SK-N-SH (cell line): ENCODE data around the gene NIP7. TPM values are rescaled to one million over a fixed set of nuclear protein-coding genes. Genes with fewer than 3 reads are reported as not detected.
"Not testable (repeated sequence)": the region's sequence is repeated elsewhere in the genome, so short reads cannot be mapped to it uniquely, and the experiment has no call there.

Source experiments
- CTCF ChIA-PET: fragments of 300-600, 350-600 bp; formaldehyde crosslinking; extraction: SDS; loops from one replicate; lab custom pipeline; 2021; lab: Yijun Ruan, JAX
- POLR2A ChIA-PET: fragments of 350-600 bp; sonication (Branson Sonifier 250); formaldehyde crosslinking; extraction: SDS; loops from one replicate; lab custom pipeline; 2020; ENCODE audit warnings: antibody characterized with exemption, inconsistent platforms; lab: Yijun Ruan, JAX
- DNase-seq: peaks from one replicate; pipeline ENCODE4 v3.0.0; 2012
- H2AFZ ChIP-seq: fragments of 200-600 bp; sonication (generic); 2 replicates; pipeline ENCODE4 v1.8.1; 2016; ENCODE audit warnings: antibody characterized with exemption, mild to moderate bottlenecking, low read depth
- H3F3A ChIP-seq: fragments of 200-600 bp; sonication (generic); replicated peaks from 2 replicates; pipeline ENCODE3; 2016; ENCODE audit warnings: antibody characterized with exemption, mild to moderate bottlenecking; ENCODE audit not compliant: insufficient read depth
- H3K27ac ChIP-seq, 2 experiments: fragments of 200-500 bp in 1 of 2; fragments of 200-600 bp in 1 of 2; sonication (Bioruptor generic) in 1 of 2; sonication (generic), shearing (Covaris generic) in 1 of 2; 2 replicates each; pipeline versions ENCODE4 v1.5.1 to v1.6.1; 2014 to 2016; ENCODE audit warnings: low read depth in 2 of 2, inconsistent platforms in 1 of 2, low read length in 1 of 2, mild to moderate bottlenecking in 1 of 2, mixed read lengths in 1 of 2
- H3K27me3 ChIP-seq: fragments of 200-600 bp; sonication (generic), shearing (Covaris generic); 2 replicates; pipeline ENCODE4 v1.6.1; 2016; ENCODE audit warnings: mixed run types; ENCODE audit not compliant: insufficient read depth
- H3K36me3 ChIP-seq, 2 experiments: fragments of 200-500 bp in 1 of 2; fragments of 200-600 bp in 1 of 2; sonication (Bioruptor generic) in 1 of 2; sonication (generic) in 1 of 2; replicated peaks in 1 of 2; 2 replicates each; pipeline versions ENCODE3 to v1.5.1; 2014 to 2016; ENCODE audit warnings: low read length in 1 of 2, mild to moderate bottlenecking in 1 of 2; ENCODE audit not compliant: insufficient read depth in 2 of 2, control insufficient read depth in 1 of 2
- H3K4me1 ChIP-seq, 2 experiments: fragments of 200-500 bp in 1 of 2; fragments of 200-600 bp in 1 of 2; sonication (Bioruptor generic) in 1 of 2; sonication (generic), shearing (Covaris generic) in 1 of 2; 2 replicates each; pipeline versions ENCODE4 v1.5.1 to v1.6.1; 2014 to 2016; ENCODE audit warnings: low read depth in 1 of 2, low read length in 1 of 2, mixed run types in 1 of 2; ENCODE audit not compliant: insufficient read depth in 2 of 2, control insufficient read depth in 1 of 2
- H3K4me2 ChIP-seq: fragments of 200-600 bp; sonication (generic), shearing (Covaris generic); 2 replicates; pipeline ENCODE4 v1.6.1; 2017; ENCODE audit warnings: mixed run types
- H3K4me3 ChIP-seq, 2 experiments: fragments of 200-500 bp in 1 of 2; fragments of 200-600 bp in 1 of 2; sonication (Bioruptor generic) in 1 of 2; sonication (generic), shearing (Covaris generic) in 1 of 2; 2 replicates each; pipeline versions ENCODE4 v1.5.1 to v1.8.1; 2014 to 2016; ENCODE audit warnings: low read depth in 2 of 2, inconsistent platforms in 1 of 2, low read length in 1 of 2, mild to moderate bottlenecking in 1 of 2, mixed read lengths in 1 of 2, moderate library complexity in 1 of 2
- H3K79me2 ChIP-seq: fragments of 200-600 bp; sonication (generic); 2 replicates; pipeline ENCODE4 v1.8.1; 2017; ENCODE audit warnings: mild to moderate bottlenecking; ENCODE audit not compliant: insufficient read depth
- H3K9ac ChIP-seq: fragments of 200-600 bp; sonication (generic); 2 replicates; pipeline ENCODE4 v1.6.1; 2017; ENCODE audit warnings: mixed run types
- H3K9me2 ChIP-seq: fragments of 200-600 bp; sonication (generic); 2 replicates; pipeline ENCODE4 v1.6.1; 2017; ENCODE audit warnings: mixed run types
- H3K9me3 ChIP-seq: fragments of 200-600 bp; sonication (generic); 2 replicates; pipeline ENCODE4 v1.6.1; 2017; ENCODE audit warnings: mixed run types, mild to moderate bottlenecking, moderate library complexity
- H4K20me1 ChIP-seq: fragments of 200-600 bp; sonication (generic); 2 replicates; pipeline ENCODE4 v1.6.1; 2017; ENCODE audit warnings: mild to moderate bottlenecking, mixed run types; ENCODE audit not compliant: insufficient read depth
- EP300 ChIP-seq, 2 experiments: IDR thresholded peaks; 2 replicates each; pipeline versions ENCODE4 v1.4.0 to v1.6.1; 2012; ENCODE audit warnings: borderline replicate concordance in 1 of 2, low read depth in 1 of 2, low read length in 1 of 2
- GABPA ChIP-seq: IDR thresholded peaks from 2 replicates; pipeline ENCODE4 v1.4.0; 2012; ENCODE audit warnings: low read depth, mild to moderate bottlenecking
- MXI1 ChIP-seq: IDR thresholded peaks from 2 replicates; pipeline ENCODE4 v1.6.1; 2012; ENCODE audit warnings: mild to moderate bottlenecking, low read depth, low read length, improper control_type of control experiment
- NFIC ChIP-seq: IDR thresholded peaks from 2 replicates; pipeline ENCODE4 v1.4.0; 2012; ENCODE audit warnings: borderline replicate concordance
- NRF1 ChIP-seq: IDR thresholded peaks from 2 replicates; pipeline ENCODE4 v1.6.1; 2012; ENCODE audit warnings: low read depth, mild to moderate bottlenecking, low read length
- POLR2AphosphoS5 ChIP-seq: IDR thresholded peaks from 2 replicates; pipeline ENCODE4 v1.6.1; 2012; ENCODE audit warnings: low read depth, low read length
- RCOR1 ChIP-seq: fragments of 150-350 bp; IDR thresholded peaks from 2 replicates; pipeline ENCODE4 v1.6.1; 2017; ENCODE audit warnings: antibody characterized with exemption, low read length
- RXRA ChIP-seq: IDR thresholded peaks from 2 replicates; pipeline ENCODE4 v1.4.0; 2012; ENCODE audit warnings: low read depth, mild to moderate bottlenecking, borderline replicate concordance
- TCF12 ChIP-seq: IDR thresholded peaks from 2 replicates; pipeline ENCODE4 v1.4.0; 2012
- WGBS: methylation state at CpG from one replicate; pipeline ENCODE4 v1.1.6; 2017; ENCODE audit warnings: low lambda C conversion rate; 5-methylcytosine and 5-hydroxymethylcytosine counted together
- polyA plus RNA-seq, 3 experiments: library from polyadenylated mRNA; depleted of rRNA; stranded (reverse); fragments of >200 nt; gene quantifications; 2 replicates each; pipeline ENCODE4 v1.2.3, GENCODE V29; 2012
- TF ChIP-seq, protein P1 (sequence below): IDR thresholded peaks from 2 replicates; pipeline ENCODE4 v1.4.0; 2012; ENCODE audit warnings: low read depth, borderline replicate concordance

Gene NIP7
- polyA plus RNA-seq, 1 of the 3 experiments (the other 2 are of a cell fraction): 19.0 TPM

DNA sequence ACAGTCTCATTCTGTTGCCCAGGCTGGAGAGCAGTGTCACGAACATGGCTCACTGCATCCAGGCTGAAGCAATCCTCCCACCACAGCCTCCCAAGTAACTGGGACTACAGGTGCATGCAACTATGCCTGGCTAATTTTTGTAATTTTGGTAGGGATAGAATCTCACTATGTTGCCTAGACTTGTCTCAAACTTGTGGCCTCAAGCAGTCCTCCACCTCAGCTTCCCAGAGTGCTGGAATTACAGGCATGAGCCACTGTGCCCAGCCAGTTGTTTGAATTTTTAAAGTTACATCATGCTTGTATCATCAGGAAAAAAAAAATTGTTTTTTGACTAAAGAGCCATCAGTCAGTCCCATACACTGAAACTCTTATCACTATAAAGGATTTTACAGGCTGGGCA is 45.5 kb upstream of the NIP7 start:
- no peak overlapping the region for H3K9ac ChIP-seq
- H3K27ac ChIP-seq: no peak overlapping the region
- H3K9me3 ChIP-seq: no peaks in the 10 kb centered on the region
- no peaks in the 10 kb centered on the region for H3K27me3 ChIP-seq
- peaks cover 11% of the 10 kb centered on the region; the same call in 1 of the 2 replicates for H3K79me2 ChIP-seq
- WGBS: 100% methylated on average over 1 of the region's 1 CpG
- no peaks in the 10 kb centered on the region for H4K20me1 ChIP-seq
- no peak overlapping the region for H3K4me3 ChIP-seq
- H3K9me2 ChIP-seq: no peaks in the 10 kb centered on the region
- DNase-seq: no peak
- peaks cover 0 to 34% of the 10 kb centered on the region in 2 experiments for H3K36me3 ChIP-seq
- H2AFZ ChIP-seq: no peak overlapping the region
- H3K4me1 ChIP-seq: no peaks in the 10 kb centered on the region
- ChIA-PET POLR2A (no interaction called here), CTCF (interaction anchor here (3.7 kb wide), 1 partner anchor 144 kb away, joined by 19 read pairs; no protein-coding TSS in a partner anchor)
- TF ChIP-seq TCF12: no peak
- TF ChIP-seq RCOR1: no peak
- TF ChIP-seq EP300 (IDR thresholded peaks at IDR 0.05; ENCODE audit: borderline replicate concordance in 1 of 2, low read depth in 1 of 2, low read length in 1 of 2): no peak
- TF ChIP-seq NFIC: no peak
- no peaks in the 10 kb centered on the region for H3F3A ChIP-seq
- H3K4me2 ChIP-seq: no peak overlapping the region

DNA sequence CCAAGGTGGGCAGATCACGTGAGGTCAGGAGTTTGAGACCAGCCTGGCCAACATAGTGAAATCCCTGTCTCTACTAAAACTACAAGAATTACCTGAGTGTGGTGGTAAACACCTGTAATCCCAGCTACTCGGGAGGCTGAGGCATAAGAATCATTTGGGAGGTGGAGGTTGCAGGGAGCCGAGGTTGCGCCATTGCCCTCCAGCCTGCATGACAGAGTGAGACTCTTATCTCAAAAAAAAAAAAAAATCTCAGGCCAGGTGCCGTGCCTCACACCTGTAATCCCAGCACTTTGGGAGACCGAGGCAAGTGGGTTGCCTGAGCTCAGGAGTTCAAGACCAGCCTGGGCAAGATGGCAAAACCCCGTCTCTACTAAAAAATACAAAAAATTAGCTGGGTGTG is 42.8 kb upstream of the NIP7 start:
- H3K4me3 ChIP-seq, POLR2A ChIA-PET, H3K9me2 ChIP-seq, H3F3A ChIP-seq, H3K4me1 ChIP-seq, H3K79me2 ChIP-seq, DNase-seq, H3K27ac ChIP-seq, H2AFZ ChIP-seq, H4K20me1 ChIP-seq, H3K9ac ChIP-seq, H3K9me3 ChIP-seq, H3K27me3 ChIP-seq, H3K4me2 ChIP-seq: not testable (repeated sequence)
- CTCF ChIA-PET: interaction anchor here (1.0 to 3.7 kb wide), 3 partner anchors 8 to 147 kb away, joined by 3 to 19 read pairs (median 5); partner anchors contain the start of gene VPS4A
- WGBS: 95% methylated on average over 7 of the region's 7 CpGs
- peaks cover 18 to 39% of the 10 kb centered on the region in 2 experiments for H3K36me3 ChIP-seq

DNA sequence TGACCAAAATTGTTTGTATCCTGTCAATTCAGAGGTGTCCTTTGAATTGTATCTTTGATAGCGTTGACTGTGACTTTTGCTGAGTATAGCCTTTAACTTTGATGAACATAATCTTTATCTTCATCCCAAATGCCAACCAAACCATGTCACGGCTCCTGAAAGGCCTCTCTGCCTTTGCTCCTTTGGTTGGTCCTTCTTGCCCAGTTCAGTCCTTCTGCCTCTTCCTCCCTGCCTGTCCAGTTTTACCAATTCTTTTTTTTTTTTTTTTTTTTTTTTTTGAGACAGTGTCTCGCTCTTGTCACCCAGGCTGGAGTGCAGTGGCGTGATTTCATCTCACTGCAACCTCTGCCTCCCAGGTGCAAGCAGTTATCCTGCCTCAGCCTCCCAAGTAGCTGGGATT is 41.3 kb upstream of the NIP7 start:
- ChIA-PET POLR2A (no interaction called here), CTCF (interaction anchor here (0.9 kb wide), 1 partner anchor 146 kb away, joined by 3 read pairs; no protein-coding TSS in a partner anchor)
- WGBS: 99% methylated on average over 4 of the region's 4 CpGs

More for the DNA sequence above, 41.3 kb upstream of the NIP7 start:
- Histone ChIP-seq H3K36me3 (peaks cover 18 to 44% of the 10 kb centered on the region in 2 experiments), H3F3A (no peaks in the 10 kb centered on the region), H3K27ac (no peak overlapping the region), H3K4me2 (no peak overlapping the region), H3K4me3 (no peak overlapping the region), H3K9ac (no peak overlapping the region), H3K27me3 (no peaks in the 10 kb centered on the region), H4K20me1 (no peaks in the 10 kb centered on the region), H2AFZ (no peak overlapping the region), H3K9me3 (no peaks in the 10 kb centered on the region), H3K79me2 (0 out of 2 replicates have a peak, but pooled peaks cover 6% of the 10 kb centered on the region), H3K4me1 (no peaks in the 10 kb centered on the region), H3K9me2 (no peaks in the 10 kb centered on the region)
- TF ChIP-seq RXRA (no peak), POLR2AphosphoS5 (no peak), NRF1 (no peak), GABPA (no peak), MXI1 (no peak)
- TF ChIP-seq, protein P1, sequence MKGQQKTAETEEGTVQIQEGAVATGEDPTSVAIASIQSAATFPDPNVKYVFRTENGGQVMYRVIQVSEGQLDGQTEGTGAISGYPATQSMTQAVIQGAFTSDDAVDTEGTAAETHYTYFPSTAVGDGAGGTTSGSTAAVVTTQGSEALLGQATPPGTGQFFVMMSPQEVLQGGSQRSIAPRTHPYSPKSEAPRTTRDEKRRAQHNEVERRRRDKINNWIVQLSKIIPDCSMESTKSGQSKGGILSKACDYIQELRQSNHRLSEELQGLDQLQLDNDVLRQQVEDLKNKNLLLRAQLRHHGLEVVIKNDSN: no peak
- DNase-seq: no peak
